Activated CD8-positive, alpha-beta T cell treated with anti-CD3 and anti-CD28 coated beads, Interleukin-2, amount 10 ng/mL, durations not matched to agents 7 days and 5 days (primary cell): ENCODE measurements around the gene LITAFD. TPM values are rescaled to one million over a fixed set of nuclear protein-coding genes. Genes with fewer than 3 reads are reported as not detected.

ENCODE experiments used
- ATAC-seq: fragments of 150-1000 bp; cut with Tn5 transposase; one replicate; pipeline ENCODE4 v1.10.0; 2021; ENCODE audit warnings: moderate library complexity
- CTCF ChIA-PET: fragments of 350-600 bp; sonication (Branson Sonifier 250); formaldehyde crosslinking; loops from one replicate; lab custom pipeline; 2021; ENCODE audit warnings: antibody characterized with exemption; lab: Charles Lee
- POLR2A ChIA-PET: fragments of 350-600 bp; sonication (Branson Sonifier 250); formaldehyde crosslinking; loops from one replicate; lab custom pipeline; 2021; ENCODE audit warnings: antibody characterized with exemption; lab: Charles Lee
- DNase-seq: peaks from one replicate; pipeline ENCODE4 v3.0.0-alpha.2; 2020
- H3K27ac Mint-ChIP-seq: one replicate; pipeline ENCODE4 v1.8.0; 2021; ENCODE audit warnings: mild to moderate bottlenecking, mixed read lengths
- H3K27me3 Mint-ChIP-seq: one replicate; pipeline ENCODE4 v1.8.0; 2021; ENCODE audit warnings: low read depth, mixed read lengths
- H3K36me3 Mint-ChIP-seq: one replicate; pipeline ENCODE4 v1.8.0; 2021; ENCODE audit warnings: low read depth, mixed read lengths
- H3K4me1 Mint-ChIP-seq: one replicate; pipeline ENCODE4 v1.8.0; 2021; ENCODE audit warnings: low read depth, mixed read lengths
- H3K4me3 Mint-ChIP-seq: one replicate; pipeline ENCODE4 v1.8.0; 2021; ENCODE audit warnings: mild to moderate bottlenecking, mixed read lengths
- H3K9me3 Mint-ChIP-seq: one replicate; pipeline ENCODE4 v1.8.0; 2022; ENCODE audit warnings: mixed read lengths; ENCODE audit not compliant: insufficient read depth
- total RNA-seq, 2 experiments: library from RNA; stranded (reverse); gene quantifications; one replicate each; pipeline ENCODE4 v1.2.3, GENCODE V29; 2021

Gene LITAFD
- total RNA-seq, 2 experiments from 2014 or later, result not detected

GRCh38 chr16:8887952-8888560 is 5.9 kb downstream of the LITAFD start:
- Mint-ChIP-seq H3K4me3 (no peak overlapping the region), H3K36me3 (peaks cover 33% of the 10 kb centered on the region), H3K4me1 (peaks cover 9% of the 10 kb centered on the region), H3K9me3 (no peaks in the 10 kb centered on the region), H3K27ac (no peak overlapping the region), H3K27me3 (peaks cover 5% of the 10 kb centered on the region)
- ChIA-PET CTCF (interaction anchor here (4.1 kb wide), 1 partner anchor 8 kb away, joined by 19 read pairs; no protein-coding TSS in a partner anchor), POLR2A (no interaction called here)
- DNase-seq, result no peak
- ATAC-seq, result no peak

GRCh38 chr16:8888951-8889892 is 7.1 kb downstream of the LITAFD start:
- POLR2A ChIA-PET, result interaction anchor here (0.7 to 1.3 kb wide), 2 partner anchors 8 to 12 kb away, joined by 3 to 4 read pairs; no protein-coding TSS in a partner anchor
- Mint-ChIP-seq H3K9me3 (no peaks in the 10 kb centered on the region), H3K27me3 (peaks cover 5% of the 10 kb centered on the region), H3K4me1 (peaks cover 9% of the 10 kb centered on the region), H3K4me3 (no peak overlapping the region), H3K36me3 (peaks cover 41% of the 10 kb centered on the region), H3K27ac (no peak overlapping the region)
- ATAC-seq, result no peak
- CTCF ChIA-PET, result interaction anchor here (1.1 to 4.1 kb wide), 2 partner anchors 9 to 15 kb away, joined by 3 to 19 read pairs; no protein-coding TSS in a partner anchor
- no peak for DNase-seq

DNA sequence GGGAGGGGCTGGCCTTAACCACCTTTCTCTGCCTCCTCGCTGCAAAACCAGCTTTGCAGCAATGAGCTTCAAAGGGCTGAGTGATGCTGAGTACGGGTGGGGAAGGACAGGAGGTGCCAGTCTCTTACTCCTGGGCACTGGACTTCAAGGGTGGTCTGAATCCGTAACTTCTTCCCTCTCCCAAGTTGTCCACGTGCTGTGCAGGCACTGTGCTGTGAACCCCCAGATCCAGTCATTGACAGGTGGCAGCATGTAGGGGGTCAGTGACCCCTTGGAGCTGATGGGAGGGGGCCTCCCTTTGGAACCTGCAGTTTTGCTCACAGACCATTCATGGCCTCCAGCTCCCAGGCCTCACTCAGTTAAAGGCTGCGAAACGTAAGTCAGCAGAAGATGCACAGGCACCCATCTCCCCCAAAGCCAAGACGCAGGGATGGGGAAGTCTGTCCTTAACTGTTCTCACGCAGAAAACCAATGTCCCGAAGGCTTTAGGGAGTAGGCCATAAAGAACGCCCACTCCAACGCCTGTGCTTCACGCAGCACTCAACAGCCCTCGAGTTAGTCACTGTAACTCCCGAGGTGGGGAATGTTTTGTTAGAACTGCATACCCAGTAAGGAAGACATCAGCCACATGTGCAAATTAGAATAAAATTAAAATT is 7.9 kb downstream of the LITAFD start:
- POLR2A ChIA-PET, result interaction anchor here (0.6 to 1.3 kb wide), 3 partner anchors 7 to 226 kb away, joined by 3 to 4 read pairs (median 4); no protein-coding TSS in a partner anchor
- no peak overlapping the region for H3K4me3 Mint-ChIP-seq
- peaks cover 49% of the 10 kb centered on the region for H3K36me3 Mint-ChIP-seq
- CTCF ChIA-PET, result interaction anchor here (0.7 to 4.1 kb wide), 3 partner anchors 10 to 92 kb away, joined by 3 to 19 read pairs (median 3); no protein-coding TSS in a partner anchor
- H3K27me3 Mint-ChIP-seq, result peaks cover 5% of the 10 kb centered on the region
- peaks cover 9% of the 10 kb centered on the region for H3K4me1 Mint-ChIP-seq
- DNase-seq (no peak), ATAC-seq (no peak)
- H3K27ac Mint-ChIP-seq, result no peak overlapping the region
- H3K9me3 Mint-ChIP-seq, result no peaks in the 10 kb centered on the region

GRCh38 chr16:8890549-8890921 is 8.4 kb downstream of the LITAFD start:
- Mint-ChIP-seq H3K36me3 (peaks cover 54% of the 10 kb centered on the region), H3K9me3 (no peaks in the 10 kb centered on the region)

GRCh38 chr16:8892101-8892575 is 10.0 kb downstream of the LITAFD start:
- Mint-ChIP-seq H3K36me3 (peaks cover 61% of the 10 kb centered on the region), H3K4me1 (no peaks in the 10 kb centered on the region), H3K9me3 (no peaks in the 10 kb centered on the region), H3K27ac (peak overlapping the region; percentile 49), H3K27me3 (no peaks in the 10 kb centered on the region), H3K4me3 (no peak overlapping the region)
- DNase-seq (no peak), ATAC-seq (no peak)
- POLR2A ChIA-PET, result no interaction called here
- CTCF ChIA-PET, result interaction anchor here (1.3 kb wide), 1 partner anchor 9 kb away, joined by 3 read pairs; no protein-coding TSS in a partner anchor

More at GRCh38 chr16:8890549-8890921, 8.4 kb downstream of the LITAFD start:
- Mint-ChIP-seq H3K27me3 (peaks cover 3% of the 10 kb centered on the region), H3K27ac (no peak overlapping the region), H3K4me3 (no peak overlapping the region), H3K4me1 (peaks cover 6% of the 10 kb centered on the region)
- POLR2A ChIA-PET, result interaction anchor here (0.6 kb wide), 1 partner anchor 227 kb away, joined by 4 read pairs; no protein-coding TSS in a partner anchor
- DNase-seq, result no peak
- CTCF ChIA-PET, result interaction anchor here (0.7 to 4.1 kb wide), 3 partner anchors 10 to 92 kb away, joined by 3 to 19 read pairs (median 3); no protein-coding TSS in a partner anchor
- no peak for ATAC-seq

DNA sequence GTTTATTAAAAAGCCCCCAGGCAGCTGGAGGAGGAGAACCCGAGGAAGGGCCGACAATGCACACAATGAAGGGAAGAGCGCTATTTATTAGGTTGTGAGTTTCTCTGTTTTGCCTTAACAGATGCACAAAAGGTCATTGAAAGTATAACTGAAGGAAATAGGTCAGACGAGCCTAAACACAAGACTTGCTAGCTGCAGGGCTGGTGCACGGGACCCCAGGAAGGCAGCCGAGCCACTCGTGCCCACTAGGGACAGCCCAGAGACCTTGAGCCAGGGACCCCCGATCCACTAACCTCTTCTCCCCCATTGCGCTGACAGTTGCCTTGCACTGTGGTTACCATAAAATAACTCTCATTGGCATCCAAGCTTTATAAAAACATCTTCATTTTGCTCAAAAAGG is 11.3 kb downstream of the LITAFD start:
- Mint-ChIP-seq H3K4me1 (no peaks in the 10 kb centered on the region), H3K27me3 (no peaks in the 10 kb centered on the region), H3K27ac (no peak overlapping the region), H3K9me3 (no peaks in the 10 kb centered on the region), H3K36me3 (peaks cover 68% of the 10 kb centered on the region), H3K4me3 (no peak overlapping the region)
- CTCF ChIA-PET, result no interaction called here
- POLR2A ChIA-PET, result no interaction called here
- DNase-seq, result no peak
- no peak for ATAC-seq

DNA sequence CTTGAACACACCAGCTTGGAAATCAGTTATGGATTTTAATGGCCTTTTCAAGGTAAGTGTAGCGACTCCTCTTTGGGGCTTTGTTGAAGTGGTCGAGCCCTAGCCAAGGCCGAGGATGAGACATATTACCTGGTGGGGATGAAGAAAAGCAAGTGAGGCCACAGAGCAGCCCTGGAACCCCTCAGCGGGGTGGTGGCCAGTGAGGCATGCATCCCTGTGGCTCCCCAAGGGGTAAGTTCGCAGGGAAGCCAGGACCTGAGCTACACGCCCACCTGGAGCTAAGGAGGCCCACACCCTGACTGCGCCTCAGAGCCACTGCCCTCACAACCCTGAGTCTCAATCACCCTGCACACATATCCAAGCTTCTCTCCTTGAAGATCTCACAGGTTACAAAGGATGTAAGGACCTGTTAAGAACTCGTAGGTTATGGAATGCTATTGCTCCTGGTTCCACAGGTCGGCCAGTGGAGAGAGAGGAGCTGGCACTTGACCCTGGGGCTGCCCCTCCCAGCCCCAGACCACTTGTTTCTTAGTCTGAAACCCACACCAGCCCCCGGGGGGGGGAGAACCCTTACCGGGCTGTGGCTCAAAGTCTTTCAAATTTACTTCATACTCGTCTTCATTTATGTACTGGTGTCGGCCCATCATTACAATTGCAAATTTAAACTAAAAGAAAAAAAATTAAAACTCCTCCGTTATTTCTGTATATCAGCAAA is 12.0 kb downstream of the LITAFD start:
- Mint-ChIP-seq H3K27me3 (no peaks in the 10 kb centered on the region), H3K36me3 (peaks cover 74% of the 10 kb centered on the region), H3K27ac (no peak overlapping the region), H3K4me3 (no peak overlapping the region), H3K9me3 (no peaks in the 10 kb centered on the region), H3K4me1 (no peaks in the 10 kb centered on the region)
- ChIA-PET POLR2A (no interaction called here), CTCF (no interaction called here)
- DNase-seq (no peak), ATAC-seq (no peak)

GRCh38 chr16:8894736-8895334 is 12.7 kb downstream of the LITAFD start:
- Mint-ChIP-seq H3K9me3 (no peaks in the 10 kb centered on the region), H3K27ac (no peak overlapping the region), H3K27me3 (no peaks in the 10 kb centered on the region), H3K36me3 (peaks cover 80% of the 10 kb centered on the region), H3K4me3 (no peak overlapping the region), H3K4me1 (no peaks in the 10 kb centered on the region)
- ChIA-PET POLR2A (interaction anchor here (1.1 kb wide), 1 partner anchor 9 kb away, joined by 3 read pairs; no protein-coding TSS in a partner anchor), CTCF (no interaction called here)
- DNase-seq (no peak), ATAC-seq (no peak)

DNA sequence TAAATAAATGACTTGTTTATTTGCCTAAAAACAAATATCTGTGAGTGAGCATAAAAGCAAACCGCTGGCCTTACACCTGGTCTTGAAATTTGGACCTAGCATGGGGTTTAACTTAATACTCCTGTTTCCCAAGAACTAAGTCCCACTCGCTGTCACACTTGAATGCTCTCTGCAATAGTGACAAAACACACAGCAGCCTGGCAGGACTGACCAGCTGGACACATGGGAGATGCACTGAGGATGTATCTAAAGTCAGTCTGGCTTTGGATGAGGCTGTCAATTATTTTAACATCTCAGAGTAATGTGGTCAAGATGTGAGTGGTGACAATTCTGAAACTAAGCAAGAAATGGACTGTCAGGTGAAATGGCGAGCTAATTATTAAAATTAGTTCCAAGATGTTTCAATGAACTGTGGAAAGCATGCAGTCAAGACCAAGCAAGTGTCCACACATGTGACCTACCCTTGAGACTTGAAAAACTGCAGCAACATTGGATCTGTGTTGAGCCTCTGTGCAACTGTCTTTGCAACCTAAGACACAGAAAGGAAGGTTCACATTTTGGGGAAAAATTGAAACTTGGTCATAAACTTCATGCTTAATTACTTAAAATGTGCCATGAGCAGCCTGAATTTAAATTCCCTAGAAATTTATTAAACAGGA is 16.6 kb downstream of the LITAFD start:
- H3K27ac Mint-ChIP-seq, result no peak overlapping the region
- DNase-seq (no peak), ATAC-seq (no peak)
- CTCF ChIA-PET, result interaction anchor here (1.6 to 4.7 kb wide), 3 partner anchors 19 to 110 kb away, joined by 6 to 17 read pairs (median 11); no protein-coding TSS in a partner anchor
- peaks cover 81% of the 10 kb centered on the region for H3K36me3 Mint-ChIP-seq
- no peak overlapping the region for H3K4me3 Mint-ChIP-seq
- POLR2A ChIA-PET, result no interaction called here
- H3K4me1 Mint-ChIP-seq, result no peaks in the 10 kb centered on the region
- H3K9me3 Mint-ChIP-seq, result no peaks in the 10 kb centered on the region
- H3K27me3 Mint-ChIP-seq, result no peaks in the 10 kb centered on the region

GRCh38 chr16:8899709-8900317 is 17.7 kb downstream of the LITAFD start:
- POLR2A ChIA-PET, result no interaction called here
- H3K27ac Mint-ChIP-seq, result no peak overlapping the region
- no peaks in the 10 kb centered on the region for H3K9me3 Mint-ChIP-seq
- DNase-seq, result no peak
- no peak overlapping the region for H3K4me3 Mint-ChIP-seq
- no peaks in the 10 kb centered on the region for H3K27me3 Mint-ChIP-seq
- CTCF ChIA-PET, result interaction anchor here (1.4 to 4.7 kb wide), 3 partner anchors 9 to 108 kb away, joined by 3 to 17 read pairs (median 8); no protein-coding TSS in a partner anchor
- H3K4me1 Mint-ChIP-seq, result no peaks in the 10 kb centered on the region
- ATAC-seq, result no peak
- peaks cover 81% of the 10 kb centered on the region for H3K36me3 Mint-ChIP-seq
